WTC11 (cell line): ENCODE data around the gene XKR3. TPM values are rescaled to one million over a fixed set of nuclear protein-coding genes. Genes with fewer than 3 reads are reported as not detected.
"Not testable (repeated sequence)": the region's sequence is repeated elsewhere in the genome, so short reads cannot be mapped to it uniquely, and the experiment has no call there.

Source experiments
- ATAC-seq: fragments of 200-7000 bp; cut with Tn5 transposase; 2 replicates; pipeline ENCODE4 v1.10.0; 2021; ENCODE audit warnings: mild to moderate bottlenecking, moderate library complexity
- CTCF ChIA-PET: fragments of 300-600 bp; sonication (Branson Sonifier 250); formaldehyde crosslinking; loops from one replicate; lab custom pipeline; 2021; ENCODE audit warnings: antibody characterized with exemption; lab: Charles Lee
- POLR2A ChIA-PET: fragments of 350-600 bp; sonication (Branson Sonifier 250); formaldehyde crosslinking; loops from one replicate; lab custom pipeline; 2021; ENCODE audit warnings: antibody characterized with exemption; lab: Charles Lee
- DNase-seq: peaks from one replicate; pipeline ENCODE4 v3.0.0; 2021; ENCODE audit warnings: low spot score
- H3K27ac Mint-ChIP-seq: 2 replicates; pipeline ENCODE4 v1.8.0; 2021; ENCODE audit warnings: mixed read lengths
- H3K27me3 Mint-ChIP-seq: 2 replicates; pipeline ENCODE4 v1.8.0; 2021; ENCODE audit warnings: low read depth, mild to moderate bottlenecking, moderate library complexity, mixed read lengths
- H3K36me3 Mint-ChIP-seq: 2 replicates; pipeline ENCODE4 v1.8.0; 2021; ENCODE audit warnings: mixed read lengths
- H3K4me1 Mint-ChIP-seq: 2 replicates; pipeline ENCODE4 v1.8.0; 2022; ENCODE audit warnings: mixed read lengths
- H3K4me3 Mint-ChIP-seq: 2 replicates; pipeline ENCODE4 v1.8.0; 2021; ENCODE audit warnings: mild to moderate bottlenecking, moderate library complexity, mixed read lengths
- H3K9me3 Mint-ChIP-seq: 2 replicates; pipeline ENCODE4 v1.8.0; 2021; ENCODE audit warnings: mixed read lengths
- ATF1 ChIP-seq: sonication (generic); formaldehyde crosslinking; IDR thresholded peaks from 2 replicates; pipeline ENCODE4 v1.8.1; 2023; ENCODE audit warnings: mild to moderate bottlenecking, moderate library complexity, missing genetic modification reagents
- CBFB ChIP-seq: sonication (generic); formaldehyde crosslinking; IDR thresholded peaks from 2 replicates; pipeline ENCODE4 v1.8.1; 2022; ENCODE audit warnings: mild to moderate bottlenecking, low read depth, missing genetic modification reagents
- E2F1 ChIP-seq: sonication (generic); formaldehyde crosslinking; IDR thresholded peaks from 2 replicates; pipeline ENCODE4 v1.8.0; 2022; ENCODE audit warnings: mild to moderate bottlenecking, missing genetic modification reagents
- GRHL2 ChIP-seq: fragments of 250-450 bp; sonication (Bioruptor Pico); IDR thresholded peaks from 2 replicates; pipeline ENCODE4 v1.8.0; 2022; ENCODE audit warnings: mild to moderate bottlenecking, moderate library complexity; ENCODE audit not compliant: insufficient replicate concordance, severe bottlenecking
- MYBL2 ChIP-seq: sonication (generic); formaldehyde crosslinking; IDR thresholded peaks from 2 replicates; pipeline ENCODE4 v1.8.1; 2023; ENCODE audit warnings: mild to moderate bottlenecking, moderate library complexity, missing genetic modification reagents
- ZNF396 ChIP-seq: fragments of 250-450 bp; sonication (Bioruptor Pico); IDR thresholded peaks from 2 replicates; pipeline ENCODE4 v1.8.0; 2021; ENCODE audit warnings: mild to moderate bottlenecking, moderate library complexity, borderline replicate concordance
- ZNF416 ChIP-seq: fragments of 250-450 bp; sonication (Bioruptor Pico); IDR thresholded peaks from 2 replicates; pipeline ENCODE4 v1.9.0; 2021; ENCODE audit warnings: mild to moderate bottlenecking, inconsistent platforms
- ZNF423 ChIP-seq: fragments of 250-450 bp; sonication (Bioruptor Pico); IDR thresholded peaks from 2 replicates; pipeline ENCODE4 v2.1.2; 2022; ENCODE audit warnings: mild to moderate bottlenecking, moderate library complexity
- ZNF512 ChIP-seq: sonication (generic); formaldehyde crosslinking; IDR thresholded peaks from 2 replicates; pipeline ENCODE4 v1.8.1; 2022; ENCODE audit warnings: missing genetic modification reagents, borderline replicate concordance
- total RNA-seq: library from RNA; stranded (reverse); gene quantifications from 3 replicates; pipeline ENCODE4 v1.2.3, GENCODE V29; 2021
- TF ChIP-seq, protein P1 (sequence below): sonication (generic); formaldehyde crosslinking; IDR thresholded peaks from 2 replicates; pipeline ENCODE4 v1.8.0; 2023; ENCODE audit warnings: mild to moderate bottlenecking, missing genetic modification reagents
- TF ChIP-seq, protein P2 (sequence below): sonication (generic); formaldehyde crosslinking; IDR thresholded peaks from 2 replicates; pipeline ENCODE4 v1.8.0; 2022; ENCODE audit warnings: mild to moderate bottlenecking, missing genetic modification reagents
- TF ChIP-seq, protein P3 (sequence below): sonication (generic); formaldehyde crosslinking; IDR thresholded peaks from 2 replicates; pipeline ENCODE4 v1.8.1; 2022; ENCODE audit warnings: low read depth, missing genetic modification reagents, borderline replicate concordance

XKR3 gene
- total RNA-seq, 1 experiment from 2014 or later = not detected

- ATAC-seq = no peak
- DNase-seq = no peak
- ChIA-PET CTCF (interaction anchor here (0.6 to 1.4 kb wide), 2 partner anchors 54 to 71 kb away, joined by 3 read pairs; no protein-coding TSS in a partner anchor), POLR2A (no interaction called here)
- Mint-ChIP-seq H3K27ac (no peak overlapping the region), H3K4me3 (no peak overlapping the region), H3K36me3 (peaks cover 15% of the 10 kb centered on the region), H3K4me1 (no peaks in the 10 kb centered on the region), H3K27me3 (peaks cover 6% of the 10 kb centered on the region), H3K9me3 (peaks cover 75% of the 10 kb centered on the region)
- no peak for TF ChIP-seq ZNF396 (CRISPR knock-in tag)
- TF ChIP-seq, protein P1, sequence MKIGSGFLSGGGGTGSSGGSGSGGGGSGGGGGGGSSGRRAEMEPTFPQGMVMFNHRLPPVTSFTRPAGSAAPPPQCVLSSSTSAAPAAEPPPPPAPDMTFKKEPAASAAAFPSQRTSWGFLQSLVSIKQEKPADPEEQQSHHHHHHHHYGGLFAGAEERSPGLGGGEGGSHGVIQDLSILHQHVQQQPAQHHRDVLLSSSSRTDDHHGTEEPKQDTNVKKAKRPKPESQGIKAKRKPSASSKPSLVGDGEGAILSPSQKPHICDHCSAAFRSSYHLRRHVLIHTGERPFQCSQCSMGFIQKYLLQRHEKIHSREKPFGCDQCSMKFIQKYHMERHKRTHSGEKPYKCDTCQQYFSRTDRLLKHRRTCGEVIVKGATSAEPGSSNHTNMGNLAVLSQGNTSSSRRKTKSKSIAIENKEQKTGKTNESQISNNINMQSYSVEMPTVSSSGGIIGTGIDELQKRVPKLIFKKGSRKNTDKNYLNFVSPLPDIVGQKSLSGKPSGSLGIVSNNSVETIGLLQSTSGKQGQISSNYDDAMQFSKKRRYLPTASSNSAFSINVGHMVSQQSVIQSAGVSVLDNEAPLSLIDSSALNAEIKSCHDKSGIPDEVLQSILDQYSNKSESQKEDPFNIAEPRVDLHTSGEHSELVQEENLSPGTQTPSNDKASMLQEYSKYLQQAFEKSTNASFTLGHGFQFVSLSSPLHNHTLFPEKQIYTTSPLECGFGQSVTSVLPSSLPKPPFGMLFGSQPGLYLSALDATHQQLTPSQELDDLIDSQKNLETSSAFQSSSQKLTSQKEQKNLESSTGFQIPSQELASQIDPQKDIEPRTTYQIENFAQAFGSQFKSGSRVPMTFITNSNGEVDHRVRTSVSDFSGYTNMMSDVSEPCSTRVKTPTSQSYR (CRISPR knock-in tag) = no peak
- TF ChIP-seq ZNF416 (CRISPR knock-in tag) = no peak
- no peak for TF ChIP-seq ZNF512 (CRISPR knock-in tag)
- TF ChIP-seq, protein P2, sequence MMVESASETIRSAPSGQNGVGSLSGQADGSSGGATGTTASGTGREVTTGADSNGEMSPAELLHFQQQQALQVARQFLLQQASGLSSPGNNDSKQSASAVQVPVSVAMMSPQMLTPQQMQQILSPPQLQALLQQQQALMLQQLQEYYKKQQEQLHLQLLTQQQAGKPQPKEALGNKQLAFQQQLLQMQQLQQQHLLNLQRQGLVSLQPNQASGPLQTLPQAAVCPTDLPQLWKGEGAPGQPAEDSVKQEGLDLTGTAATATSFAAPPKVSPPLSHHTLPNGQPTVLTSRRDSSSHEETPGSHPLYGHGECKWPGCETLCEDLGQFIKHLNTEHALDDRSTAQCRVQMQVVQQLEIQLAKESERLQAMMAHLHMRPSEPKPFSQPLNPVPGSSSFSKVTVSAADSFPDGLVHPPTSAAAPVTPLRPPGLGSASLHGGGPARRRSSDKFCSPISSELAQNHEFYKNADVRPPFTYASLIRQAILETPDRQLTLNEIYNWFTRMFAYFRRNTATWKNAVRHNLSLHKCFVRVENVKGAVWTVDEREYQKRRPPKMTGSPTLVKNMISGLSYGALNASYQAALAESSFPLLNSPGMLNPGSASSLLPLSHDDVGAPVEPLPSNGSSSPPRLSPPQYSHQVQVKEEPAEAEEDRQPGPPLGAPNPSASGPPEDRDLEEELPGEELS (CRISPR knock-in tag) = no peak
- TF ChIP-seq ZNF423 = no peak
- no peak for TF ChIP-seq CBFB (CRISPR knock-in tag)
- no peak for TF ChIP-seq GRHL2 (CRISPR knock-in tag)
- TF ChIP-seq E2F1 (CRISPR knock-in tag) = no peak
- no peak for TF ChIP-seq ATF1 (CRISPR knock-in tag)
- TF ChIP-seq, protein P3, sequence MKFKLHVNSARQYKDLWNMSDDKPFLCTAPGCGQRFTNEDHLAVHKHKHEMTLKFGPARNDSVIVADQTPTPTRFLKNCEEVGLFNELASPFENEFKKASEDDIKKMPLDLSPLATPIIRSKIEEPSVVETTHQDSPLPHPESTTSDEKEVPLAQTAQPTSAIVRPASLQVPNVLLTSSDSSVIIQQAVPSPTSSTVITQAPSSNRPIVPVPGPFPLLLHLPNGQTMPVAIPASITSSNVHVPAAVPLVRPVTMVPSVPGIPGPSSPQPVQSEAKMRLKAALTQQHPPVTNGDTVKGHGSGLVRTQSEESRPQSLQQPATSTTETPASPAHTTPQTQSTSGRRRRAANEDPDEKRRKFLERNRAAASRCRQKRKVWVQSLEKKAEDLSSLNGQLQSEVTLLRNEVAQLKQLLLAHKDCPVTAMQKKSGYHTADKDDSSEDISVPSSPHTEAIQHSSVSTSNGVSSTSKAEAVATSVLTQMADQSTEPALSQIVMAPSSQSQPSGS (CRISPR knock-in tag) = no peak
- TF ChIP-seq MYBL2 (CRISPR knock-in tag) = no peak
These were observed 29.4 kb upstream of the XKR3 start for GRCh38 chr22:16854631-16855030.

DNA sequence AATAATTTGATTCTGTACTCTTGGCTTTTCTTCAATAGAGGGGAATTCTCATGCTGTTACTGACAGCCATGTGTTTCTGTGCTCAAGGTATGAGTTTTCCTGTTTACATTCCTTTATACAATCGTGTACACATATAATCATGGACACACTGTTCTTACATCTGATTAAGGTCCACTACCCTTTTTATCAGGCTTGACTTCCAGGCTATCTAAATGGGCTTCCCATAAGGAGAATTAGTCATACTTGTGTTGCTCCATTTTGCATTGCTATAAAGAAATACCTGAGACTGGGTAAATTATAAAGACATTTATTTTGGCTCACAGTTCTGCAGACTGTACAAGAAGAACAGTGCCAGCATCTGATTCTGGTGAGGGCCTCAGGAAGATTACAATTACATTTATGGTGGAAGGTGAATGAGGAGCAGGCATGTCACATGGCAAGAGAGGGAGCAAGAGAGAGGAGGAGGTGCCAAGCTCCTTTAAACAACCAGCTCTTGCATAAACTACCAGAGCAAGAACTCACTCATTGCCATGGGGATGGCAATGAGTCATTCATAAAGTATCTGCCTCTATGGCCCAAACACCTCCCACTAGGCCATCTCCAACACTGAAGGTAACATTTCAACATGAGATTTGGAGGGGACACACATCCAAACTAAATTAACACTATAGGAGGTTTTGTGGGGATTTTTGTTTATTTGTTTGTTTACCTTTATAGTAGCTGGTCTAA lies 26.2 kb upstream of the XKR3 start:
- H3K27me3 Mint-ChIP-seq, DNase-seq, H3K4me1 Mint-ChIP-seq, H3K27ac Mint-ChIP-seq, CTCF ChIA-PET, H3K4me3 Mint-ChIP-seq, POLR2A ChIA-PET: not testable (repeated sequence)
- Mint-ChIP-seq H3K9me3 (peaks cover 68% of the 10 kb centered on the region), H3K36me3 (peaks cover 16% of the 10 kb centered on the region)
- peak; percentile 26 for ATAC-seq
